ENCODE measurements around the gene GPC1.

DNA sequence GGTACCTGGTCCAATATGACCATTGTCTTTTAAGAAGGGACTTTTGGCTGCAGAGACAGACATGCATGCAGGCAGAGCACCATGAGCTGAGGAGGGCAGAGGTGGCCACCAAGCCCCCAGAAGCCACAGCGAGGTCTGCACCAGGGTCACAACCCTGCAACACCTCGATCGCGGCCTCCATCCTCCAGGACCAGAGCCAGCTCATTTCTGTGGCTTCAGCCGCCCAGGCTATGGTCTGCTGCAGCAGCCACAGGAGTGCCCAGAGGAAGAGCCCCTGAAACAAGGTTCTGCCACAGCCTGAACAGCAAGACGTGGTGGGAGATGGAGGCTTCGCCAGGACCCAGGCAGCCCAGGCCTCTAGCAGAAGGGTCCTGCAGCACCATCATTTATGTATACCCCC is 68.4 kb downstream of the GPC1 start:
- TF ChIP-seq, protein P1, sequence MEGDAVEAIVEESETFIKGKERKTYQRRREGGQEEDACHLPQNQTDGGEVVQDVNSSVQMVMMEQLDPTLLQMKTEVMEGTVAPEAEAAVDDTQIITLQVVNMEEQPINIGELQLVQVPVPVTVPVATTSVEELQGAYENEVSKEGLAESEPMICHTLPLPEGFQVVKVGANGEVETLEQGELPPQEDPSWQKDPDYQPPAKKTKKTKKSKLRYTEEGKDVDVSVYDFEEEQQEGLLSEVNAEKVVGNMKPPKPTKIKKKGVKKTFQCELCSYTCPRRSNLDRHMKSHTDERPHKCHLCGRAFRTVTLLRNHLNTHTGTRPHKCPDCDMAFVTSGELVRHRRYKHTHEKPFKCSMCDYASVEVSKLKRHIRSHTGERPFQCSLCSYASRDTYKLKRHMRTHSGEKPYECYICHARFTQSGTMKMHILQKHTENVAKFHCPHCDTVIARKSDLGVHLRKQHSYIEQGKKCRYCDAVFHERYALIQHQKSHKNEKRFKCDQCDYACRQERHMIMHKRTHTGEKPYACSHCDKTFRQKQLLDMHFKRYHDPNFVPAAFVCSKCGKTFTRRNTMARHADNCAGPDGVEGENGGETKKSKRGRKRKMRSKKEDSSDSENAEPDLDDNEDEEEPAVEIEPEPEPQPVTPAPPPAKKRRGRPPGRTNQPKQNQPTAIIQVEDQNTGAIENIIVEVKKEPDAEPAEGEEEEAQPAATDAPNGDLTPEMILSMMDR (IDR thresholded peaks at IDR 0.05) = no peak
- TF ChIP-seq POLR2A (IDR thresholded peaks at IDR 0.05) = no peak

All from tibial nerve (tissue), 3 donors.